Activated naive CD4-positive, alpha-beta T cell treated with anti-CD3 and anti-CD28 coated beads for 36 hours (primary cell): ENCODE measurements around the gene ASTN2. TPM values are rescaled to one million over a fixed set of nuclear protein-coding genes. Genes with fewer than 3 reads are reported as not detected.
"Not testable (repeated sequence)": the region's sequence is repeated elsewhere in the genome, so short reads cannot be mapped to it uniquely, and the experiment has no call there.

ENCODE experiments used
- CTCF ChIA-PET: fragments of 350-600 bp; sonication (Branson Sonifier 250); formaldehyde crosslinking; loops from one replicate; lab custom pipeline; 2021; ENCODE audit warnings: antibody characterized with exemption; lab: Charles Lee
- DNase-seq: peaks from one replicate; pipeline ENCODE4 v3.0.0-alpha.2; 2020
- H3K27ac Mint-ChIP-seq: one replicate; pipeline ENCODE4 v1.8.0; 2021; ENCODE audit warnings: mild to moderate bottlenecking, mixed read lengths
- H3K27me3 Mint-ChIP-seq: one replicate; pipeline ENCODE4 v1.8.0; 2021; ENCODE audit warnings: low read depth, mixed read lengths
- H3K36me3 Mint-ChIP-seq: one replicate; pipeline ENCODE4 v1.8.0; 2021; ENCODE audit warnings: low read depth, mixed read lengths
- H3K4me1 Mint-ChIP-seq: one replicate; pipeline ENCODE4 v1.8.0; 2021; ENCODE audit warnings: low read depth, mixed read lengths
- H3K4me3 Mint-ChIP-seq: one replicate; pipeline ENCODE4 v1.8.0; 2021; ENCODE audit warnings: mild to moderate bottlenecking, moderate library complexity, mixed read lengths
- H3K9me3 Mint-ChIP-seq: one replicate; pipeline ENCODE4 v1.8.0; 2021; ENCODE audit warnings: mixed read lengths
- intact Hi-C: fragments of 100-400 bp; cut with micrococcal nuclease; formaldehyde crosslinking; loops from one replicate; pipeline ENCODE4 v1.15.1; 2023
- total RNA-seq, 2 experiments: library from RNA; stranded (reverse); gene quantifications; one replicate each; pipeline ENCODE4 v1.2.3, GENCODE V29; 2021

Gene ASTN2
- total RNA-seq, 2 experiments from 2014 or later: 6.0 to 6.6 TPM

- CTCF ChIA-PET: no interaction called here
- no peaks in the 10 kb centered on the region for H3K9me3 Mint-ChIP-seq
- intact Hi-C loops: no loop called here
Measured at GRCh38 chr9:116844621-116845020, 570.2 kb downstream of the ASTN2 start.

GRCh38 chr9:116843863-116844620 is 570.8 kb downstream of the ASTN2 start:
- Mint-ChIP-seq H3K27me3 (no peaks in the 10 kb centered on the region), H3K27ac (no peak overlapping the region), H3K4me3 (no peak overlapping the region), H3K4me1 (no peaks in the 10 kb centered on the region), H3K9me3 (no peaks in the 10 kb centered on the region), H3K36me3 (no peaks in the 10 kb centered on the region)
- DNase-seq: no peak
- intact Hi-C loops: no loop called here
- CTCF ChIA-PET: no interaction called here

More at GRCh38 chr9:116844621-116845020, 570.2 kb downstream of the ASTN2 start:
- no peaks in the 10 kb centered on the region for H3K27me3 Mint-ChIP-seq
- DNase-seq: no peak
- H3K4me3 Mint-ChIP-seq: no peak overlapping the region
- no peak overlapping the region for H3K27ac Mint-ChIP-seq
- no peaks in the 10 kb centered on the region for H3K4me1 Mint-ChIP-seq
- H3K36me3 Mint-ChIP-seq: no peaks in the 10 kb centered on the region

- CTCF ChIA-PET: no interaction called here
- Mint-ChIP-seq H3K9me3 (no peaks in the 10 kb centered on the region), H3K27ac (no peak overlapping the region), H3K4me1 (no peaks in the 10 kb centered on the region), H3K27me3 (no peaks in the 10 kb centered on the region), H3K36me3 (no peaks in the 10 kb centered on the region), H3K4me3 (no peak overlapping the region)
- intact Hi-C loops: no loop called here
- DNase-seq: no peak
Measured at GRCh38 chr9:116842658-116843057, 572.2 kb downstream of the ASTN2 start.

GRCh38 chr9:116838468-116838867 is 576.4 kb downstream of the ASTN2 start:
- H3K36me3 Mint-ChIP-seq, H3K27ac Mint-ChIP-seq, DNase-seq, H3K9me3 Mint-ChIP-seq, H3K27me3 Mint-ChIP-seq, H3K4me1 Mint-ChIP-seq, intact Hi-C loops, H3K4me3 Mint-ChIP-seq: not testable (repeated sequence)
- CTCF ChIA-PET: interaction anchor here (1.6 kb wide), 1 partner anchor 22 kb away, joined by 4 read pairs; no protein-coding TSS in a partner anchor

GRCh38 chr9:116837018-116837989 is 577.6 kb downstream of the ASTN2 start:
- intact Hi-C loops: no loop called here
- no peak overlapping the region for H3K27ac Mint-ChIP-seq
- no peak overlapping the region for H3K4me3 Mint-ChIP-seq
- H3K27me3 Mint-ChIP-seq: peaks cover 8% of the 10 kb centered on the region
- no peaks in the 10 kb centered on the region for H3K4me1 Mint-ChIP-seq
- no peaks in the 10 kb centered on the region for H3K9me3 Mint-ChIP-seq
- H3K36me3 Mint-ChIP-seq: no peaks in the 10 kb centered on the region
- no peak for DNase-seq
- CTCF ChIA-PET: no interaction called here

GRCh38 chr9:116830321-116830720 is 584.5 kb downstream of the ASTN2 start:
- intact Hi-C loops, H3K27ac Mint-ChIP-seq, H3K36me3 Mint-ChIP-seq, H3K4me1 Mint-ChIP-seq, H3K9me3 Mint-ChIP-seq, H3K4me3 Mint-ChIP-seq, H3K27me3 Mint-ChIP-seq, DNase-seq: not testable (repeated sequence)
- CTCF ChIA-PET: interaction anchor here (0.6 kb wide), 1 partner anchor 1913 kb away, joined by 4 read pairs; no protein-coding TSS in a partner anchor

- Mint-ChIP-seq H3K4me3 (no peak overlapping the region), H3K9me3 (no peaks in the 10 kb centered on the region), H3K27me3 (no peaks in the 10 kb centered on the region), H3K27ac (no peak overlapping the region), H3K4me1 (no peaks in the 10 kb centered on the region), H3K36me3 (no peaks in the 10 kb centered on the region)
- no peak for DNase-seq
- intact Hi-C loops: no loop called here
- CTCF ChIA-PET: interaction anchor here (0.5 to 0.6 kb wide), 2 partner anchors 128 to 455 kb away, joined by 4 read pairs; no protein-coding TSS in a partner anchor
Measured at GRCh38 chr9:116821633-116822229, 593.1 kb downstream of the ASTN2 start.

GRCh38 chr9:116819116-116819515 is 595.7 kb downstream of the ASTN2 start:
- intact Hi-C loops: no loop called here
- peaks cover 5% of the 10 kb centered on the region for H3K27me3 Mint-ChIP-seq
- DNase-seq: no peak
- H3K9me3 Mint-ChIP-seq: no peaks in the 10 kb centered on the region
- H3K27ac Mint-ChIP-seq: no peak overlapping the region
- no peaks in the 10 kb centered on the region for H3K4me1 Mint-ChIP-seq
- CTCF ChIA-PET: interaction anchor here (0.6 kb wide), 1 partner anchor 666 kb away, joined by 4 read pairs; the partner anchor contains the start of gene PAPPA
- no peaks in the 10 kb centered on the region for H3K36me3 Mint-ChIP-seq
- no peak overlapping the region for H3K4me3 Mint-ChIP-seq

- Mint-ChIP-seq H3K27me3 (peaks cover 11% of the 10 kb centered on the region), H3K36me3 (no peaks in the 10 kb centered on the region), H3K27ac (no peak overlapping the region), H3K9me3 (no peaks in the 10 kb centered on the region), H3K4me3 (no peak overlapping the region), H3K4me1 (no peaks in the 10 kb centered on the region)
- CTCF ChIA-PET: no interaction called here
- intact Hi-C loops: no loop called here
- DNase-seq: no peak
Measured at GRCh38 chr9:116817762-116818161, 597.1 kb downstream of the ASTN2 start.

GRCh38 chr9:116816484-116816883 is 598.4 kb downstream of the ASTN2 start:
- intact Hi-C loops: no loop called here
- H3K36me3 Mint-ChIP-seq: no peaks in the 10 kb centered on the region
- H3K27ac Mint-ChIP-seq: no peak overlapping the region

GRCh38 chr9:116815835-116816234 is 599.0 kb downstream of the ASTN2 start:
- peaks cover 17% of the 10 kb centered on the region for H3K27me3 Mint-ChIP-seq
- no peaks in the 10 kb centered on the region for H3K36me3 Mint-ChIP-seq
- intact Hi-C loops: no loop called here
- CTCF ChIA-PET: interaction anchor here (0.5 to 0.6 kb wide), 2 partner anchors 17 to 42 kb away, joined by 3 to 8 read pairs; no protein-coding TSS in a partner anchor
- no peaks in the 10 kb centered on the region for H3K4me1 Mint-ChIP-seq
- H3K4me3 Mint-ChIP-seq: no peak overlapping the region
- H3K9me3 Mint-ChIP-seq: no peaks in the 10 kb centered on the region
- H3K27ac Mint-ChIP-seq: no peak overlapping the region
- no peak for DNase-seq

More at GRCh38 chr9:116816484-116816883, 598.4 kb downstream of the ASTN2 start:
- H3K27me3 Mint-ChIP-seq: peaks cover 17% of the 10 kb centered on the region
- no peaks in the 10 kb centered on the region for H3K9me3 Mint-ChIP-seq
- no peak overlapping the region for H3K4me3 Mint-ChIP-seq
- CTCF ChIA-PET: no interaction called here
- H3K4me1 Mint-ChIP-seq: no peaks in the 10 kb centered on the region
- DNase-seq: no peak

- intact Hi-C loops: no loop called here
- no peaks in the 10 kb centered on the region for H3K4me1 Mint-ChIP-seq
- no peak overlapping the region for H3K4me3 Mint-ChIP-seq
- H3K9me3 Mint-ChIP-seq: no peaks in the 10 kb centered on the region
- H3K27ac Mint-ChIP-seq: no peak overlapping the region
- CTCF ChIA-PET: no interaction called here
- H3K27me3 Mint-ChIP-seq: peaks cover 17% of the 10 kb centered on the region
- DNase-seq: no peak
- H3K36me3 Mint-ChIP-seq: no peaks in the 10 kb centered on the region
Measured at GRCh38 chr9:116813031-116813300, 601.9 kb downstream of the ASTN2 start.
